Measurements from ENCODE around the gene EPHA6. TPM values are rescaled to one million over a fixed set of nuclear protein-coding genes. Genes with fewer than 3 reads are reported as not detected.
A peak's percentile ranks its signal among the peaks of the same experiment; 100 is the strongest.

EPHA6 gene
- total RNA-seq = not detected in 2 replicates
- polyA plus RNA-seq (2012) = not detected

DNA sequence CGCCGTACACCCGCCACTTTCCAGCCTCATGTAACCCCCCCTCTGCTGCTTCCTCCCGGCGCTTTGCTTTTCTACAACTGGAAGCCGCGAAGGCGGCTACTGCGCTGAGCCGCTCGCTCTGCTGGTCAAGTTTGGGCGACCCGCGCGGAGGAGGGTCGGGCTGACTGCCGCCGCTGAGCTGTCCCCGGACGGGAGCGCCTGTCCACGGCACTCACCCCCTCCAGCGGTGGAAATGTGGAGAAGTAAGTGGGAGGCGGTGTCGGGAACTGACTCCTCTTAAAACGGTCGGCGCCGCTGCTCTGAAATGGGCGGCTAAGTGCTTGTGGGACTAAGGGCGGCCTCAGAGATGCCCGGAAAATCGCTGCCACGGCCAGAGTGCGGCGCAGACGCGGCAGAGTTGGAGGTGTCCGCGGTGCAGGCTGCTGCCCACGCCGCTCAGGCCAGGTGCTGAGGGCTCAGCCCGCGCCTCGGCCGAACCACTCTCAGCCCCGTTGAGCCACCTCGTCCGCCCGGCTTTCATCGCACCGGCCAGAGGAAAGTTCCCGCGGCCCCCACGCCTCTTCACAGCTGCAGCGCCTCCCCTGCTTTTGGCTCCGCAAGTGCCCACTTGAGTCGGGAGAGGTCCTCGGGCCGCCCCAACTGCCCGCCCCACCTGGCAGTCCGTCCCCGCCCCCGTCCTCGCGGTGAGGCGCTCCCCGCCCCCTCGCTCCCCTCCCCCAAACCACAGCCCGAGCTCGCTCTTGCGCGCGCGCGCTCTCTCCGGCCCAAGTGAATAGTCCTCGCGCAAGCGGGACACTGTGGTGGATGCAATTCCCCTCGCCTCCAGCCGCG, at the start of gene EPHA6:
TSS of gene EPHA6 (plus strand) at position 775 of the 831 bp plus-strand sequence.
- DNase-seq (ENCODE audit: low read depth) = peak; percentile 18

- no peak for DNase-seq (ENCODE audit: low read depth)
These were observed 37.6 kb upstream of the EPHA6 start for GRCh38 chr3:96776818-96777217.

DNA sequence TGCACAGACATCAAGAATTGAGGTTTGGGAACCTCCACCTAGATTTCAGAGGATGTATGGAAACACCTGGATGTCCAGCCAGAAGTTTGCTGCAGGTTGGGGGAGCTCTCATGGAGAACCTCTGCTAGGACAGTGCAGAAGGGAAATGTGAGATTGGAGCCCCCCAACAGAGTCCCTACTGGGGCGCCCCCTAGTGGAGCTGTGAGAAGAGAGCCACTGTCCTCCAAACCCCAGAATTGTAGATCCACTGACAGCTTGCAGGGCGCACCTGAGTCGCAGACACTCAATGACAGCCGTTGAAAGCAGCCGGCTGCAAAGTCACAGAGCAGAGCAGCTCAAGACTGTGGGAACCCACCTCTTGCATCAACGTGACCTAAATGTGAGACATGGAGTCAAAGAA, 34.6 kb upstream of the EPHA6 start:
- no peak for DNase-seq (ENCODE audit: low read depth)

DNA sequence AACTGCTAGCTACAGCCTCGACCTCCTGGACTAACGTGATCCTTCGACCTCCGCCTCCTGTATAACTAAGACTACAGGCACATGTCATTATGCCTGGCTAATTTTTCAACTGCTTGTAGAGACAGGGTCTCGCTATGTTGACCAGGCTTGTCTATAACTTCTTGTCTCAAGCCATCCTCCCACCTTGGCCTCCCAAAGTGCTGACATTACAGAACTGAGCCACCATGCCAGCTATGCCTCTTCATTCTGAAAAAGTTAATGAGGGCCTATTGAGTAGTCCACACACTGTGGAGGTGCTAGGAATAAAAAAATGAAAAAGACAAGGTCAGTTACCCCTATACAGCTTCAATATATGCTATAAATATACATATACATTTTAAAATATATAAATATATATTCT, 18.3 kb upstream of the EPHA6 start:
- DNase-seq (ENCODE audit: low read depth) = no peak

DNA sequence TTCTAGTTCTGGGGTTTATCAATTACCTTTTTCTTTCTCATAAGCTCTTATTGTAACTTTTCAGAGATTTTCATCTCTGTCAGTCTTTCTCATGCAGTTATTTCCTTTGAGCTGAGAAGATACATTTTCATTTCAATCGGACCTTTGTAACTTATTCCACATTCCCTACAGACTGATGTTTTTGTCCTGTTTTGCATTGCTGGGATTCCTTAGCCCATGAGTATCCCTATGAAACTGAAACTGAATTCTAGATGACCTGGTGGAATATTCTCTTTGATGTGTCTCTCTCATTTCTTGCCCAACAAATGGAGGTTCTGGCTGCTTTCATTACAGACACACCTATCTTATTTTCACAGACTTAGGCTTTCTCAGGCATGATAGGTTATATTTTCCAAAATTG, 10.5 kb upstream of the EPHA6 start:
- no peak for DNase-seq (ENCODE audit: low read depth)

- DNase-seq (ENCODE audit: low read depth) = no peak
These were observed 8.1 kb upstream of the EPHA6 start for GRCh38 chr3:96806341-96806740.

DNA sequence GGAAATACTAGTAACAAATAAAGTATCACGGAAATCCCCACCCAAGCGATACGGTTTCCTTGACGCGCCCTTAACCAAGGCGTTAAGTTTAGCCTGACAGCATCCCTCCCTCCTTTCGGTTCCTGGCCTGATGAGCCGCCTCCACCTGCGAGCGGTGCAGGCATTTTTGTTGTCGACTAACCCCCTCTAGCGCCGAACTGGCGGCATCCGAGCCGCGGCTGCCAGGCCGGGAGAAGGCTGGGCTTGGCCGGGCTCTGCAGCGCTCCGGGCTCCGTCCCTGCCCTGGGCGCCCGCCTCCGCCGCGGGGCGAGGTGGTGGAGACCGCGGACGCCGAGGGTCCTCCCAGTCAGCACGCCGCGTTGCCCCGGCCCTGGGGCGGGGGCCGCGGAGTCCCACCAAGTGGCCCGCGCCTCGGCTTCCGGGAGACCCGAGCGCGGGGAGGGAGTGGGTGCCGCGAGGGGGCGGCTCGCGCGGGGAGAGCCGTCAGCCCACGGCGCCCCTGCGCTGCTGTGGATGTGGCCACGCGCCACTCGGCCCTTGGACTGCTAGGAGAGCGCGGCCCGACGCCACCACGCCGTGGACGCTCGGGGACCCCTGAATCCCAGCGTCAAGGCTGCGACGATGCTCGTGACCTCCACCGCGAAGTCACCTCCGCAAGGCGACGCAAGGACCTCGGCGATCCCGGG, 1.1 kb upstream of the EPHA6 start:
- DNase-seq (ENCODE audit: low read depth) = peak; percentile 48

DNA sequence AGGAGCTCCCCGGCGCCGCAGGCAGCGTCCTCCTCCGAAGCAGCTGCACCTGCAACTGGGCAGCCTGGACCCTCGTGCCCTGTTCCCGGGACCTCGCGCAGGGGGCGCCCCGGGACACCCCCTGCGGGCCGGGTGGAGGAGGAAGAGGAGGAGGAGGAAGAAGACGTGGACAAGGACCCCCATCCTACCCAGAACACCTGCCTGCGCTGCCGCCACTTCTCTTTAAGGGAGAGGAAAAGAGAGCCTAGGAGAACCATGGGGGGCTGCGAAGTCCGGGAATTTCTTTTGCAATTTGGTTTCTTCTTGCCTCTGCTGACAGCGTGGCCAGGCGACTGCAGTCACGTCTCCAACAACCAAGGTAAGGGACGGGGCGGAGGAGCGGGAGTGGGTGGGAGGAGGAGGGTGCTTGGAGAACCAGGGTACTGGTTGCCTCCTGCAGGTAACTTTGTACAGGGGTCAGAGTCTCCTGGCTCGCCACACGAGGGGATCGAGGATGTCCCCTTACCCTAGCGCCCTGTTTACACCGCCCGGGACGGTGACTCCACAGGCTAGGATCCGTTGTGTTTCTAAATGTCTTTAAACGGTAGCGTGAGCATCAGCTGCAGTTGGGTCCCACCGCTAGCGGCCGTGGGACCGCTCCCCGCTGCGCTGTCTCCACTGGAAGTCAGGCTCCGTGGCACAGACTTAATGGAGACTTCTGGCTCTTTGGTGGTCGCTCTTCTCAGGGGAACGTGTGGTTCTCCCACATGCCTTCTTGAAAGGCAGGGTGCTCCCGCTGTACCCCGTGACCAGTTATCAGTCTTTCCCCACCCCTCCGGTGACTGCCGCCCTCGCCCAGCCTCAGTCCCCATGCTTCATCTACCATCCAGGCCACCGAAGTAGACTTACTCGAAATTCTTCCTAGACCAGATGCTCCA, 515 bp downstream of the EPHA6 start:
- DNase-seq (ENCODE audit: low read depth) = no peak

GRCh38 chr3:96831175-96831574, 16.8 kb downstream of the EPHA6 start:
- DNase-seq (ENCODE audit: low read depth) = no peak

GRCh38 chr3:96833301-96833700, 18.9 kb downstream of the EPHA6 start:
- no peak for DNase-seq (ENCODE audit: low read depth)

DNA sequence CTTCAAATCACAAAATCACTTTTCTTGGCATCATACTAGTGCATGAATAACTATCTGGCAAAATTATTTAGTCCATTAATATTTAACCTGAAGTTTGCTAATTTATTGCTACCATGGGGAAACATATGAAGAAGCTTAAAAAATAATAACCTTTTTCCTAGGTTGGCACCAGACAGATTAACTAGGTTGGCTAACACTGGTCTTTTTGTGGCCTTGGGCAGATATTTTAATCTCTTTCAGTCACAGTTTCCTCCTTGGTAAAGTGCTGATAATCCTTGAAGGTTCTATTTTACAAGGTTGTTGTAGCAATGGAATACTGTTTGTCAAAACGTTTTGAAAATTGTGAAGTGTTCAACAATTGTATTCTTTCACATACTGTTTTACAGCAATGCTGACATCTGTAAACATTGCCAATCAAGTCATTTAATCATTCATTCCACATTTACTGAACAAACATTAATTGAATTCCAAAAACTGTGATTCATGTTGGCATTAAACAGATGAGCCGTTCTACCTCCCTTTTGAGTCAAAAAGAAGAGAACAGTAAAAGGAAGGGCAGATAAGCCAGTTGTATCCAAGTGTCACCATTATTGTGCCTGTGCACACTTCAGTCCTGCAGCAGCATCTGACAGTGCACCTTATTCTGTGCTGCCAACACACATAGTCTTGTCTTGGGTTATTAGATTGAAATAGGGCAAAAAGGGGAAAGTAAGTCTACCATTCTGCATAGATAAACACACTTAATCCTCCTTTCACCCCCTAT, 21.9 kb downstream of the EPHA6 start:
- DNase-seq (ENCODE audit: low read depth) = no peak

DNA sequence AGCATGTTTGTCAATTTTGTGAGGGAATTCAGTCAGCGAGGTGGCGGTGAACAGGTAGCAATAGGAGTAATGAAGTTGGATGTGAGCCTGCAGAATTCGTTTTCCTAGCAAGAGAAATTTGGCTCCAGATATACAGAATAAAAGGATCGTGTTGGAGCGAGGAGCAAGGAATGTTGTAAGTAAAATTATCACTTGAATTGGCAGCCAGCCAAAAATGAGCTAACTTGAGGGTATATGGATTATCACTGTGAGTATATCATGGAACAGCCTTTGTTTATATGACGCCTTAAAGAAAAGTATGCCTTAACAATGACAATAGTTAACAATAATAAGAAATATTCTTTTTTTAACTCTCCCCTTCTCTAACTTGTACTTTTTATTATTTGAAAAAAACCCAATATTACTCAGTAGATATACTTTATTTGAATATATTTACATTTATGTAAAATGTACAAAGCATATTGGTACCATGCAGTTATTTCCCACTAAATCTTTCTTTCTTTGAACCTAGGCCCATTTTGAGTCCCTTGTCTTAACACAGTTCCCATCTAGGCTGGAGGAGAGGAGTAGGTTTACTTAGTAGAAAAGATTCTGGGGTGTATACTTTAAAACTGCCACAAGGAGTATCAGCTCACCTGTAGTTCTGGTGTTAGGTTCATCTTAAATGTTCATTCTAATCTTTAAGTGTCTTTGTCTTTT, 29.3 kb downstream of the EPHA6 start:
- DNase-seq (ENCODE audit: low read depth) = no peak

- no peak for DNase-seq (ENCODE audit: low read depth)
These were observed 29.8 kb downstream of the EPHA6 start for GRCh38 chr3:96844204-96844514.

DNA sequence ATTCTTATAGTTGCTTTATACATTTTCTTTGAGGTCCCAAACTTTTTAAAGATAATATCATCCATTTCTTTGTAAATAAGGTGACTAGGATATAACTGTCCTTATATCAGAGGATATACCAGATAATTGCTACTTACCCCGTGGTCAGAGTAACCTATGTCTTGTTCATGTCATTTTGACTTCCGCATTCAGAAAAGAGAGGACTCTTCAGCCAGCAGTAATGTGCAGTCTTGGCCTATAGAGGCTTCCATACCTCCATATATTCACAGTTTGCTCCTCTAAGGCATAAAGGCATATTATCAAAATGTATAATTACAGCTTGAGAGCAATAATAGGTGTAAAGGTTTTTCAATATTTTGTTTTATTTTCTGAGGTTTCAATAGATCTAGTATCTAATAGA, 38.5 kb downstream of the EPHA6 start:
- DNase-seq (ENCODE audit: low read depth) = no peak

GRCh38 chr3:96860882-96861281, 46.5 kb downstream of the EPHA6 start:
- no peak for DNase-seq (ENCODE audit: low read depth)

DNA sequence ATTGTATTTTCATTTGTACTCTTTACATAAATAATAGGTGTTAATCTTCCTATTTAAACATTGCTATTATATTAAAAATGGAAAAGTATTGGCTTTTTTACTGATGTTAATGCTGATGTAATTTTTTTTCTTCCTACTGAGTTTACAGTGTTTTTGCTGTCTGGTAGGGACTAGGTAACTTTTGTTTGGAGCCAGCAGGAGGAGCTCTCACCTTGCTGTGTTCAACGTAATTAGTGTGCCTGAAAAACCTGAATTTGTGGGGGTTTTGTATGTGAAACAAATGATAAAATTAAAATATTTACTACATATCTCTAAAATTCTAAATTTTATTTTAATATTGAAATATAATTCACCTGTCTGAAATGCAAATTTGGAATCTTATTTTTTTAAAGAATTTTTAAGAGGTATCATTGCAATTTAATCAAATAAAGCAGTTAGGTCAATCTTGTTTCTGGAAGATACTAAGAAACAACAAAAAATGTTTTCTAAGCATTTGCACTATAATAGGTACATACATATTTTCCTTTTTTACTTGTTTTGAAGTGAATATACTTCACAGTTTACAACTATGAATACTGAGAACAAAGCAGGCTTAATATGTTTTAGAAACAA, 48.8 kb downstream of the EPHA6 start:
- DNase-seq (ENCODE audit: low read depth) = no peak

GRCh38 chr3:96865605-96866004, 51.2 kb downstream of the EPHA6 start:
- no peak for DNase-seq (ENCODE audit: low read depth)

- DNase-seq (ENCODE audit: low read depth) = no peak
These were observed 54.9 kb downstream of the EPHA6 start for GRCh38 chr3:96869316-96869715.

GRCh38 chr3:96877510-96877909, 63.1 kb downstream of the EPHA6 start:
- DNase-seq (ENCODE audit: low read depth) = no peak

- DNase-seq (ENCODE audit: low read depth) = no peak
These were observed 85.6 kb downstream of the EPHA6 start for GRCh38 chr3:96900031-96900430.
